H9 (cell line): Measurements from ENCODE around the gene RNF225. TPM values are rescaled to one million over a fixed set of nuclear protein-coding genes. Genes with fewer than 3 reads are reported as not detected.
A peak's percentile ranks its signal among the peaks of the same experiment; 100 is the strongest.

Experiments used
- DNase-seq: peaks from one replicate; pipeline ENCODE4 v3.0.0-alpha.2; 2017
- H2AFZ ChIP-seq: one replicate; pipeline ENCODE4 v1.6.1; 2013; ENCODE audit warnings: mild to moderate bottlenecking, low read length, control low read depth, moderate library complexity
- H2AK5ac ChIP-seq: 2 replicates; pipeline ENCODE4 v1.6.1; 2013; ENCODE audit warnings: low read length, control low read depth, mixed read lengths; ENCODE audit not compliant: insufficient read length
- H2BK120ac ChIP-seq: one replicate; pipeline ENCODE4 v1.6.1; 2013; ENCODE audit warnings: low read depth, mild to moderate bottlenecking, low read length, control low read depth, inconsistent platforms; ENCODE audit not compliant: poor library complexity, severe bottlenecking
- H2BK12ac ChIP-seq: 2 replicates; pipeline ENCODE4 v1.6.1; 2013; ENCODE audit warnings: low read length, control low read depth, mixed read lengths, low read depth; ENCODE audit not compliant: insufficient read length
- H2BK15ac ChIP-seq: 2 replicates; pipeline ENCODE4 v1.6.1; 2013; ENCODE audit warnings: low read depth, low read length, control low read depth
- H2BK20ac ChIP-seq: one replicate; pipeline ENCODE4 v1.6.1; 2013; ENCODE audit warnings: low read depth, mild to moderate bottlenecking, low read length, control low read depth, inconsistent platforms; ENCODE audit not compliant: poor library complexity, severe bottlenecking
- H2BK5ac ChIP-seq: 2 replicates; pipeline ENCODE4 v1.6.1; 2013; ENCODE audit warnings: low read length, control low read depth, mixed read lengths; ENCODE audit not compliant: insufficient read length
- H3K14ac ChIP-seq: 2 replicates; pipeline ENCODE4 v1.6.1; 2013; ENCODE audit warnings: low read length, control low read depth; ENCODE audit not compliant: insufficient read depth
- H3K18ac ChIP-seq: 2 replicates; pipeline ENCODE4 v1.6.1; 2013; ENCODE audit warnings: low read depth, mild to moderate bottlenecking, mixed read lengths, low read length, control low read depth; ENCODE audit not compliant: insufficient read length
- H3K23ac ChIP-seq: 2 replicates; pipeline ENCODE4 v1.6.1; 2013; ENCODE audit warnings: low read length, control low read depth, mixed read lengths, low read depth; ENCODE audit not compliant: insufficient read length
- H3K23me2 ChIP-seq: 2 replicates; pipeline ENCODE4 v1.6.1; 2013; ENCODE audit warnings: low read depth, mild to moderate bottlenecking, mixed read lengths, low read length, control low read depth; ENCODE audit not compliant: insufficient read length, poor library complexity, severe bottlenecking
- H3K27ac ChIP-seq: 2 replicates; pipeline ENCODE4 v1.5.1; 2013; ENCODE audit warnings: low read length, control low read depth, mixed read lengths, low read depth; ENCODE audit not compliant: insufficient read length
- H3K27me3 ChIP-seq: 2 replicates; pipeline ENCODE4 v1.6.1; 2013; ENCODE audit warnings: low read length, control low read depth, inconsistent platforms; ENCODE audit not compliant: insufficient read depth
- H3K4ac ChIP-seq: 2 replicates; pipeline ENCODE4 v1.6.1; 2013; ENCODE audit warnings: low read depth, mild to moderate bottlenecking, control low read depth, inconsistent platforms, low read length, moderate library complexity
- H3K4me1 ChIP-seq: 2 replicates; pipeline ENCODE4 v1.6.1; 2013; ENCODE audit warnings: low read length, control low read depth, inconsistent platforms; ENCODE audit not compliant: insufficient read depth
- H3K4me2 ChIP-seq: 2 replicates; pipeline ENCODE4 v1.6.1; 2013; ENCODE audit warnings: low read length, control low read depth, mixed read lengths; ENCODE audit not compliant: insufficient read length, insufficient read depth
- H3K56ac ChIP-seq: 2 replicates; pipeline ENCODE4 v1.6.1; 2013; ENCODE audit warnings: low read depth, mild to moderate bottlenecking, mixed read lengths, low read length, control low read depth; ENCODE audit not compliant: insufficient read length
- H3K79me1 ChIP-seq: 2 replicates; pipeline ENCODE4 v1.6.1; 2013; ENCODE audit warnings: low read depth, mild to moderate bottlenecking, moderate library complexity, low read length, control low read depth, inconsistent platforms; ENCODE audit not compliant: insufficient read depth, poor library complexity, severe bottlenecking
- H3K79me2 ChIP-seq: 2 replicates; pipeline ENCODE4 v1.6.1; 2013; ENCODE audit warnings: low read length, control low read depth, inconsistent platforms; ENCODE audit not compliant: insufficient read depth
- H3K9ac ChIP-seq: 2 replicates; pipeline ENCODE4 v1.6.1; 2013; ENCODE audit warnings: low read length, control low read depth, mixed read lengths; ENCODE audit not compliant: insufficient read length; ENCODE audit errors: extremely low read depth
- H3K9me3 ChIP-seq: one replicate; pipeline ENCODE4 v1.6.1; 2013; ENCODE audit warnings: low read depth, low read length, inconsistent platforms; ENCODE audit not compliant: control insufficient read depth
- H3T11ph ChIP-seq: one replicate; pipeline ENCODE4 v1.6.1; 2013; ENCODE audit warnings: mild to moderate bottlenecking, low read length, control low read depth, inconsistent platforms
- H4K20me1 ChIP-seq: one replicate; pipeline ENCODE4 v1.6.1; 2013; ENCODE audit not compliant: control insufficient read depth, insufficient read length, insufficient read depth
- H4K5ac ChIP-seq: 2 replicates; pipeline ENCODE4 v1.6.1; 2013; ENCODE audit warnings: low read depth, mild to moderate bottlenecking, mixed read lengths, low read length, control low read depth; ENCODE audit not compliant: insufficient read length
- H4K8ac ChIP-seq: replicated peaks from 2 replicates; pipeline ENCODE4 v1.6.1; 2013; ENCODE audit warnings: low read length, control low read depth, mixed read lengths, low read depth; ENCODE audit not compliant: insufficient read length
- H4K91ac ChIP-seq: 2 replicates; pipeline ENCODE4 v1.6.1; 2013; ENCODE audit warnings: low read depth, mild to moderate bottlenecking, moderate library complexity, mixed read lengths, low read length, control low read depth; ENCODE audit not compliant: insufficient read length
- H3K27ac Mint-ChIP-seq, 3 experiments: 2 replicates in 2 of 3; 3 replicates in 1 of 3; pipeline ENCODE4 v1.8.0; 2020 to 2021; ENCODE audit warnings: mixed read lengths in 3 of 3, mild to moderate bottlenecking in 1 of 3, moderate library complexity in 1 of 3
- H3K27me3 Mint-ChIP-seq: 2 replicates; pipeline ENCODE4 v1.8.0; 2021; ENCODE audit warnings: low read depth, mild to moderate bottlenecking, moderate library complexity, mixed read lengths
- H3K36me3 Mint-ChIP-seq, 3 experiments: 2 replicates in 2 of 3; 3 replicates in 1 of 3; pipeline ENCODE4 v1.8.0; 2020 to 2021; ENCODE audit warnings: low read depth in 3 of 3, mixed read lengths in 3 of 3; ENCODE audit not compliant: insufficient read depth in 1 of 3
- H3K4me1 Mint-ChIP-seq, 2 experiments: 2 replicates each; pipeline ENCODE4 v1.8.0; 2020; ENCODE audit warnings: mixed read lengths in 2 of 2
- H3K4me3 Mint-ChIP-seq, 2 experiments: 2 replicates in 1 of 2; 3 replicates in 1 of 2; pipeline ENCODE4 v1.8.0; 2020 to 2021; ENCODE audit warnings: mild to moderate bottlenecking in 2 of 2, mixed read lengths in 2 of 2, moderate library complexity in 1 of 2
- H3K9me3 Mint-ChIP-seq, 2 experiments: 2 replicates in 1 of 2; 3 replicates in 1 of 2; pipeline ENCODE4 v1.8.0; 2020; ENCODE audit warnings: mild to moderate bottlenecking in 2 of 2, mixed read lengths in 2 of 2, moderate library complexity in 1 of 2
- CTCF ChIP-seq: fragments of 200-600 bp; sonication (generic); conservative IDR thresholded peaks from 3 replicates; pipeline ENCODE4 v1.8.0; 2021; ENCODE audit warnings: antibody characterized with exemption, mild to moderate bottlenecking
- WGBS: extraction: QIAGEN DNeasy Blood & Tissue Kit; methylation state at CpG from one replicate; pipeline ENCODE4 v1.1.7; 2013; ENCODE audit warnings: missing lambda C conversion rate, low lambda C conversion rate, mixed read lengths; ENCODE audit not compliant: insufficient read length; ENCODE audit errors: extremely low coverage; 5-methylcytosine and 5-hydroxymethylcytosine counted together
- total RNA-seq: library from RNA; stranded (reverse); gene quantifications from 2 replicates; pipeline ENCODE4 v1.2.1, GENCODE V29; 2021

Gene RNF225
- total RNA-seq, 1 experiment from 2014 or later, result 2.1 TPM

GRCh38 chr19:58409010-58409790 is 13.7 kb downstream of the RNF225 start:
- H3K4me3 Mint-ChIP-seq, result peak overlapping the region; percentile 87 to 94
- no peak overlapping the region for H2BK5ac ChIP-seq
- H2BK20ac ChIP-seq, result no peak overlapping the region
- H3K9me3 ChIP-seq, result no peaks in the 10 kb centered on the region
- H4K20me1 ChIP-seq, result peaks cover 3% of the 10 kb centered on the region
- H3K4me1 Mint-ChIP-seq, result peaks cover 19% of the 10 kb centered on the region in 2 experiments
- H3K4me2 ChIP-seq, result peak overlapping the region; percentile 87
- peak; percentile 48 for DNase-seq
- peaks cover 13% of the 10 kb centered on the region for H3K27me3 Mint-ChIP-seq
- H3K56ac ChIP-seq, result no peak overlapping the region
- H2AK5ac ChIP-seq, result no peak overlapping the region
- peaks cover 5% of the 10 kb centered on the region; the same call in 1 of the 2 replicates for H3K4me1 ChIP-seq
- H3K36me3 Mint-ChIP-seq, result peaks cover 6 to 8% (median 7%) of the 10 kb centered on the region in 3 experiments; a peak in 6 of 7 replicates
- H4K5ac ChIP-seq, result no peak overlapping the region
- no peaks in the 10 kb centered on the region for H3K79me1 ChIP-seq
- no peak overlapping the region for H4K91ac ChIP-seq
- no peak overlapping the region for H3K14ac ChIP-seq
- H3K23ac ChIP-seq, result no peak overlapping the region
- no peak overlapping the region for H2BK12ac ChIP-seq
- H2BK15ac ChIP-seq, result no peak overlapping the region
- no peaks in the 10 kb centered on the region; the same call in 1 of the 2 replicates for H3K27me3 ChIP-seq
- no peaks in the 10 kb centered on the region for H3K79me2 ChIP-seq
- H2AFZ ChIP-seq, result no peak overlapping the region
- peaks cover 8 to 10% of the 10 kb centered on the region in 2 experiments; a peak in 4 of 5 replicates for H3K9me3 Mint-ChIP-seq
- no peak overlapping the region for H3K4ac ChIP-seq
- no peak overlapping the region for H2BK120ac ChIP-seq
- no peak overlapping the region for H4K8ac ChIP-seq
- no peak for TF ChIP-seq CTCF
- H3K27ac Mint-ChIP-seq, result no peak overlapping the region
- no peak overlapping the region for H3K27ac ChIP-seq
- no peak overlapping the region for H3K18ac ChIP-seq
- no peak overlapping the region for H3K9ac ChIP-seq
- peaks cover 15% of the 10 kb centered on the region for H3K23me2 ChIP-seq
- no peak overlapping the region for H3T11ph ChIP-seq
- no CpG with 5 or more reads among the region's 34 CpGs for WGBS
